Activated CD4-positive, alpha-beta T cell treated with anti-CD3 and anti-CD28 coated beads, Interleukin-10, Interleukin-2, amounts not matched to agents 100 ng/mL and 50 ng/mL, durations not matched to agents 16 hours and 8 hours (primary cell): ENCODE data around the gene MBNL2.
A peak's percentile ranks its signal among the peaks of the same experiment; 100 is the strongest.

Experiments
- DNase-seq: peaks from one replicate; pipeline ENCODE4 v3.0.0-alpha.2; 2020

Gene MBNL2

GRCh38 chr13:97212004-97212403 is 10.1 kb upstream of the MBNL2 start:
- no peak for DNase-seq

GRCh38 chr13:97212601-97213040 is 9.5 kb upstream of the MBNL2 start:
- DNase-seq = peak; percentile 31

- no peak for DNase-seq
Measured at GRCh38 chr13:97214921-97215320, 7.2 kb upstream of the MBNL2 start.

GRCh38 chr13:97215325-97215724 is 6.8 kb upstream of the MBNL2 start:
- DNase-seq = peak; percentile 42

GRCh38 chr13:97219226-97219625 is 2.9 kb upstream of the MBNL2 start:
- no peak for DNase-seq

GRCh38 chr13:97220151-97220900 is 1.8 kb upstream of the MBNL2 start:
- DNase-seq = no peak

- DNase-seq = no peak
Measured at GRCh38 chr13:97221046-97221445, 1.1 kb upstream of the MBNL2 start.

- DNase-seq = no peak
Measured at GRCh38 chr13:97221466-97221865, 667 bp upstream of the MBNL2 start.

GRCh38 chr13:97223037-97223710 is 1.0 kb downstream of the MBNL2 start:
- no peak for DNase-seq

- peak; percentile 43 for DNase-seq
Measured at GRCh38 chr13:97223711-97224541, 1.8 kb downstream of the MBNL2 start.

- DNase-seq = peak; percentile 62
Measured at GRCh38 chr13:97224544-97225300, 2.6 kb downstream of the MBNL2 start.

- peak; percentile 25 for DNase-seq
Measured at GRCh38 chr13:97225533-97225932, 3.4 kb downstream of the MBNL2 start.

GRCh38 chr13:97226013-97226412 is 3.9 kb downstream of the MBNL2 start:
- no peak for DNase-seq

GRCh38 chr13:97226788-97227627 is 4.9 kb downstream of the MBNL2 start:
- DNase-seq = peak; percentile 68

- no peak for DNase-seq
Measured at GRCh38 chr13:97228850-97229521, 6.9 kb downstream of the MBNL2 start.

- no peak for DNase-seq
Measured at GRCh38 chr13:97229699-97230098, 7.6 kb downstream of the MBNL2 start.

GRCh38 chr13:97231118-97231828 is 9.1 kb downstream of the MBNL2 start:
- no peak for DNase-seq

GRCh38 chr13:97231829-97232196 is 9.7 kb downstream of the MBNL2 start:
- DNase-seq = no peak

- no peak for DNase-seq
Measured at GRCh38 chr13:97233499-97233898, 11.4 kb downstream of the MBNL2 start.

GRCh38 chr13:97234236-97234635 is 12.1 kb downstream of the MBNL2 start:
- no peak for DNase-seq

GRCh38 chr13:97234742-97235141 is 12.6 kb downstream of the MBNL2 start:
- no peak for DNase-seq
